Neural cell (in vitro differentiated cells): ENCODE data around the gene CNDP2. TPM values are rescaled to one million over a fixed set of nuclear protein-coding genes. Genes with fewer than 3 reads are reported as not detected.

Experiments
- H2AFZ ChIP-seq: fragments of 200-600, 300-800 bp; sonication (generic), shearing (Covaris generic); 2 replicates; pipeline ENCODE4 v1.6.0; 2014; ENCODE audit warnings: low read depth, mild to moderate bottlenecking, antibody characterized with exemption, low read length, moderate library complexity
- H3F3A ChIP-seq: fragments of 200-600 bp; shearing (Covaris generic); 2 replicates; pipeline ENCODE4 v1.6.1; 2016; ENCODE audit warnings: mild to moderate bottlenecking, moderate library complexity, mixed read lengths, antibody characterized with exemption, low read length; ENCODE audit not compliant: insufficient read depth, poor library complexity, severe bottlenecking
- H3K27ac ChIP-seq: fragments of 200-600, 300-800 bp; sonication (generic), shearing (Covaris generic); 2 replicates; pipeline ENCODE4 v1.5.1; 2014; ENCODE audit warnings: mild to moderate bottlenecking, low read length, moderate library complexity
- H3K27me3 ChIP-seq: fragments of 300-800, 200-600 bp; sonication (generic), shearing (Covaris generic); 2 replicates; pipeline ENCODE4 v1.6.0; 2014; ENCODE audit warnings: mild to moderate bottlenecking, low read depth, low read length, moderate library complexity; ENCODE audit not compliant: insufficient read depth
- H3K36me3 ChIP-seq: fragments of 300-800, 200-600 bp; sonication (generic), shearing (Covaris generic); 2 replicates; pipeline ENCODE4 v1.5.1; 2014; ENCODE audit warnings: mild to moderate bottlenecking, antibody characterized with exemption, low read length, moderate library complexity; ENCODE audit not compliant: insufficient read depth
- H3K4me2 ChIP-seq: fragments of 300-800, 200-600 bp; sonication (generic), shearing (Covaris generic); 2 replicates; pipeline ENCODE4 v1.6.0; 2014; ENCODE audit warnings: mild to moderate bottlenecking, low read length
- H3K4me3 ChIP-seq: fragments of 300-800, 200-600 bp; sonication (generic), shearing (Covaris generic); 2 replicates; pipeline ENCODE4 v1.5.1; 2014; ENCODE audit warnings: mild to moderate bottlenecking, low read length, moderate library complexity
- H3K79me2 ChIP-seq: fragments of 200-600 bp; shearing (Covaris generic); replicated peaks from 2 replicates; pipeline ENCODE4 v1.6.0; 2014; ENCODE audit warnings: mild to moderate bottlenecking, low read length, moderate library complexity; ENCODE audit not compliant: insufficient read depth
- H3K9ac ChIP-seq: fragments of 300-800, 200-600 bp; sonication (generic), shearing (Covaris generic); 2 replicates; pipeline ENCODE4 v1.6.1; 2016; ENCODE audit warnings: mild to moderate bottlenecking, low read length, mixed read lengths
- H3K9me2 ChIP-seq: fragments of 200-600 bp; shearing (Covaris generic); 2 replicates; pipeline ENCODE4 v1.6.1; 2016; ENCODE audit warnings: mild to moderate bottlenecking, low read length, mixed read lengths; ENCODE audit not compliant: insufficient read depth
- H3K9me3 ChIP-seq: fragments of 200-600, 300-800 bp; sonication (generic), shearing (Covaris generic); 2 replicates; pipeline ENCODE4 v1.6.1; 2016; ENCODE audit warnings: mild to moderate bottlenecking, mixed run types, low read length, moderate library complexity, mixed read lengths
- H4K20me1 ChIP-seq: fragments of 200-600 bp; shearing (Covaris generic); 2 replicates; pipeline ENCODE4 v1.6.1; 2016; ENCODE audit warnings: mild to moderate bottlenecking, mixed run types; ENCODE audit not compliant: insufficient read depth
- EP300 ChIP-seq: fragments of 450-650 bp; conservative IDR thresholded peaks from 2 replicates; pipeline ENCODE4 v1.6.1; 2014; ENCODE audit warnings: antibody characterized with exemption, mild to moderate bottlenecking, moderate library complexity; ENCODE audit not compliant: poor library complexity, severe bottlenecking
- EZH2 ChIP-seq: fragments of 200-600, 300-800 bp; shearing (Covaris generic), sonication (generic); IDR thresholded peaks from 2 replicates; pipeline ENCODE4 v1.6.1; 2014; ENCODE audit warnings: antibody characterized with exemption, low read length, borderline replicate concordance, mild to moderate bottlenecking; ENCODE audit not compliant: insufficient read depth, poor library complexity, severe bottlenecking
- MXI1 ChIP-seq: fragments of 450-650 bp; conservative IDR thresholded peaks from 2 replicates; pipeline ENCODE4 v1.6.1; 2014; ENCODE audit warnings: antibody characterized with exemption, mild to moderate bottlenecking; ENCODE audit not compliant: poor library complexity, severe bottlenecking
- POLR2AphosphoS5 ChIP-seq: IDR thresholded peaks from 2 replicates; pipeline ENCODE4 v1.6.1; 2012
- RAD21 ChIP-seq: fragments of 450-650 bp; conservative IDR thresholded peaks from 2 replicates; pipeline ENCODE4 v1.6.1; 2014; ENCODE audit warnings: antibody characterized with exemption, mild to moderate bottlenecking, moderate library complexity
- SMC3 ChIP-seq: fragments of 450-650 bp; conservative IDR thresholded peaks from 2 replicates; pipeline ENCODE4 v1.6.1; 2014; ENCODE audit warnings: antibody characterized with exemption, mild to moderate bottlenecking, moderate library complexity; ENCODE audit not compliant: poor library complexity
- TAF1 ChIP-seq: IDR thresholded peaks from 2 replicates; pipeline ENCODE4 v1.6.1; 2012; ENCODE audit warnings: low read depth
- polyA plus RNA-seq: library from polyadenylated mRNA; depleted of rRNA; stranded (reverse); fragments of >200 nt; gene quantifications from 2 replicates; pipeline ENCODE4 v1.2.3, GENCODE V29; 2014
- TF ChIP-seq, protein P1 (sequence below): fragments of 450-650 bp; IDR thresholded peaks from 2 replicates; pipeline ENCODE4 v1.5.1; 2014; ENCODE audit warnings: antibody characterized with exemption, mild to moderate bottlenecking, moderate library complexity; ENCODE audit not compliant: poor library complexity, severe bottlenecking
- TF ChIP-seq, protein P2 (sequence below): IDR thresholded peaks from 2 replicates; pipeline ENCODE4 v1.6.1; 2012; ENCODE audit warnings: borderline replicate concordance

The CNDP2 gene
- polyA plus RNA-seq, 1 donor from 2014 or later: 35.7 TPM

DNA sequence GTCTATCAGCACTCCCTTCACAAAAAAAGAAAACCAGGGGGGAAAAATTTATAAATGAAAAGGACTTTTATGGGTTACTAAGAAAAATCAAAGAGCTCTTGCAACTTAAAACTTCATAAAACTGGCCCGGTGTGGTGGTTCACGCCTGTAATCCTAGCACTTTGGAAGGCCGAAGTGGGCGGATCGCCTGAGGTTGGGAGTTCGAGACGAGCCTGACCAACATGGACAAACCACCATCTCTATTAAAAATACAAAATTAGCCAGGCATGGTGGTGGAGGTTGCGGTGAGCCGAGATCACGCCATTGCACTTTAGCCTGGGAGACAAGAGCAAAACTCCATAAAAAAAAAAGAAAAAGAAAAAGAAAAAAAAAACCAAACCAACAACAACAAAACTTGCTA lies 40.8 kb upstream of the CNDP2 start:
- Histone ChIP-seq H3K27me3 (peaks cover 41% of the 10 kb centered on the region), H3K4me2 (no peak overlapping the region), H3K9me2 (no peaks in the 10 kb centered on the region), H3K36me3 (no peaks in the 10 kb centered on the region), H2AFZ (no peak overlapping the region), H3K9ac (no peak overlapping the region), H3K79me2 (no peaks in the 10 kb centered on the region), H3K27ac (no peak overlapping the region), H3K9me3 (no peaks in the 10 kb centered on the region), H3K4me3 (no peak overlapping the region), H4K20me1 (no peaks in the 10 kb centered on the region), H3F3A (no peaks in the 10 kb centered on the region)
- TF ChIP-seq, protein P1, sequence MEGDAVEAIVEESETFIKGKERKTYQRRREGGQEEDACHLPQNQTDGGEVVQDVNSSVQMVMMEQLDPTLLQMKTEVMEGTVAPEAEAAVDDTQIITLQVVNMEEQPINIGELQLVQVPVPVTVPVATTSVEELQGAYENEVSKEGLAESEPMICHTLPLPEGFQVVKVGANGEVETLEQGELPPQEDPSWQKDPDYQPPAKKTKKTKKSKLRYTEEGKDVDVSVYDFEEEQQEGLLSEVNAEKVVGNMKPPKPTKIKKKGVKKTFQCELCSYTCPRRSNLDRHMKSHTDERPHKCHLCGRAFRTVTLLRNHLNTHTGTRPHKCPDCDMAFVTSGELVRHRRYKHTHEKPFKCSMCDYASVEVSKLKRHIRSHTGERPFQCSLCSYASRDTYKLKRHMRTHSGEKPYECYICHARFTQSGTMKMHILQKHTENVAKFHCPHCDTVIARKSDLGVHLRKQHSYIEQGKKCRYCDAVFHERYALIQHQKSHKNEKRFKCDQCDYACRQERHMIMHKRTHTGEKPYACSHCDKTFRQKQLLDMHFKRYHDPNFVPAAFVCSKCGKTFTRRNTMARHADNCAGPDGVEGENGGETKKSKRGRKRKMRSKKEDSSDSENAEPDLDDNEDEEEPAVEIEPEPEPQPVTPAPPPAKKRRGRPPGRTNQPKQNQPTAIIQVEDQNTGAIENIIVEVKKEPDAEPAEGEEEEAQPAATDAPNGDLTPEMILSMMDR: no peak
- TF ChIP-seq MXI1: no peak
- TF ChIP-seq TAF1: no peak
- TF ChIP-seq, protein P2, sequence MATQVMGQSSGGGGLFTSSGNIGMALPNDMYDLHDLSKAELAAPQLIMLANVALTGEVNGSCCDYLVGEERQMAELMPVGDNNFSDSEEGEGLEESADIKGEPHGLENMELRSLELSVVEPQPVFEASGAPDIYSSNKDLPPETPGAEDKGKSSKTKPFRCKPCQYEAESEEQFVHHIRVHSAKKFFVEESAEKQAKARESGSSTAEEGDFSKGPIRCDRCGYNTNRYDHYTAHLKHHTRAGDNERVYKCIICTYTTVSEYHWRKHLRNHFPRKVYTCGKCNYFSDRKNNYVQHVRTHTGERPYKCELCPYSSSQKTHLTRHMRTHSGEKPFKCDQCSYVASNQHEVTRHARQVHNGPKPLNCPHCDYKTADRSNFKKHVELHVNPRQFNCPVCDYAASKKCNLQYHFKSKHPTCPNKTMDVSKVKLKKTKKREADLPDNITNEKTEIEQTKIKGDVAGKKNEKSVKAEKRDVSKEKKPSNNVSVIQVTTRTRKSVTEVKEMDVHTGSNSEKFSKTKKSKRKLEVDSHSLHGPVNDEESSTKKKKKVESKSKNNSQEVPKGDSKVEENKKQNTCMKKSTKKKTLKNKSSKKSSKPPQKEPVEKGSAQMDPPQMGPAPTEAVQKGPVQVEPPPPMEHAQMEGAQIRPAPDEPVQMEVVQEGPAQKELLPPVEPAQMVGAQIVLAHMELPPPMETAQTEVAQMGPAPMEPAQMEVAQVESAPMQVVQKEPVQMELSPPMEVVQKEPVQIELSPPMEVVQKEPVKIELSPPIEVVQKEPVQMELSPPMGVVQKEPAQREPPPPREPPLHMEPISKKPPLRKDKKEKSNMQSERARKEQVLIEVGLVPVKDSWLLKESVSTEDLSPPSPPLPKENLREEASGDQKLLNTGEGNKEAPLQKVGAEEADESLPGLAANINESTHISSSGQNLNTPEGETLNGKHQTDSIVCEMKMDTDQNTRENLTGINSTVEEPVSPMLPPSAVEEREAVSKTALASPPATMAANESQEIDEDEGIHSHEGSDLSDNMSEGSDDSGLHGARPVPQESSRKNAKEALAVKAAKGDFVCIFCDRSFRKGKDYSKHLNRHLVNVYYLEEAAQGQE: no peak
- TF ChIP-seq EP300: no peak

DNA sequence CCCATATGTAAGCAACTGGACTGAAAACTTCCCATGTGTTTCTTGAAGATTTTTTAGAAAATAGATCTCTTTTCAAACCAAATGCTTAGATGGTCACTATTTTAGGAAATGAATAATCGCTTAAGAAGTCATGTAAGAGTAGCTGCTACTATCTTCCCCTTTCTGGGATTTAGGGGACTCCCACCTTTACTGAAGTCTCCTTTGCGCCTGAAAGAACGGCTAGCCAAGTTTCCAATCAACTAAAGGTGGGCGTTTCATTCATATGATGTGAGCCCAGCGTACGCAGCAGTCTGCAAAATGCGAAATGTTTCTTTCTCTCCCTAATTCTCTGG lies 40.2 kb upstream of the CNDP2 start:
- no peaks in the 10 kb centered on the region for H3K9me3 ChIP-seq
- no peaks in the 10 kb centered on the region for H4K20me1 ChIP-seq
- no peaks in the 10 kb centered on the region for H3K9me2 ChIP-seq
- peaks cover 41% of the 10 kb centered on the region for H3K27me3 ChIP-seq
- no peaks in the 10 kb centered on the region for H3K79me2 ChIP-seq
- H3F3A ChIP-seq: no peaks in the 10 kb centered on the region
- TF ChIP-seq, protein P1: no peak
- TF ChIP-seq MXI1 (no peak), TAF1 (no peak), EP300 (no peak), EZH2 (no peak), POLR2AphosphoS5 (no peak), RAD21 (no peak), SMC3 (no peak)
- TF ChIP-seq, protein P2: no peak
- peak overlapping the region; percentile 42 for H3K4me2 ChIP-seq
- H2AFZ ChIP-seq: no peak overlapping the region
- no peak overlapping the region for H3K27ac ChIP-seq
- H3K36me3 ChIP-seq: no peaks in the 10 kb centered on the region
- H3K4me3 ChIP-seq: peak overlapping the region; percentile 82
- peak overlapping the region; percentile 34 for H3K9ac ChIP-seq
